Calu3 (cell line): Measurements from ENCODE around the gene PPM1J. TPM values are rescaled to one million over a fixed set of nuclear protein-coding genes. Genes with fewer than 3 reads are reported as not detected.
A peak's percentile ranks its signal among the peaks of the same experiment; 100 is the strongest.

Experiments
- BruUV-seq: library from RNA; stranded (reverse); fragments of 400-500 nt; replicated peaks from 2 replicates; lab custom pipeline; 2021; lab: Mats Ljungman, UMichigan
- CTCF ChIA-PET: fragments of 300-600 bp; sonication (Branson Sonifier 250); formaldehyde crosslinking; loops from one replicate; lab custom pipeline; 2022; ENCODE audit warnings: antibody characterized with exemption; lab: Charles Lee
- DNase-seq: peaks from one replicate; pipeline ENCODE4 v3.0.0; 2022
- H3K27ac Mint-ChIP-seq: one replicate; pipeline ENCODE4 v1.8.0; 2022; ENCODE audit warnings: mixed read lengths; ENCODE audit not compliant: unreplicated experiment
- H3K27me3 Mint-ChIP-seq: one replicate; pipeline ENCODE4 v1.8.0; 2022; ENCODE audit warnings: mixed read lengths; ENCODE audit not compliant: unreplicated experiment
- H3K36me3 Mint-ChIP-seq: one replicate; pipeline ENCODE4 v1.8.0; 2022; ENCODE audit warnings: mild to moderate bottlenecking, moderate library complexity, mixed read lengths; ENCODE audit not compliant: insufficient read depth, unreplicated experiment
- H3K4me1 Mint-ChIP-seq: one replicate; pipeline ENCODE4 v1.8.0; 2022; ENCODE audit warnings: mild to moderate bottlenecking, low read depth, mixed read lengths; ENCODE audit not compliant: unreplicated experiment
- H3K4me3 Mint-ChIP-seq: one replicate; pipeline ENCODE4 v1.8.0; 2022; ENCODE audit warnings: mild to moderate bottlenecking, low read depth, moderate library complexity, mixed read lengths; ENCODE audit not compliant: unreplicated experiment
- H3K9me3 Mint-ChIP-seq: one replicate; pipeline ENCODE4 v1.8.0; 2022; ENCODE audit warnings: low read depth, mixed read lengths; ENCODE audit not compliant: unreplicated experiment
- CTCF ChIP-seq: fragments of 200-600 bp; IDR thresholded peaks from one replicate; pipeline ENCODE4 v1.8.0; 2022; ENCODE audit warnings: antibody characterized with exemption; ENCODE audit not compliant: unreplicated experiment
- intact Hi-C: fragments of 100-400 bp; cut with micrococcal nuclease; formaldehyde crosslinking; loops from one replicate; pipeline ENCODE4 v1.10.0; 2022; ENCODE audit not compliant: unreplicated experiment
- total RNA-seq: library from RNA; stranded (reverse); gene quantifications from 2 replicates; pipeline ENCODE4 v1.2.3, GENCODE V29; 2022

The PPM1J gene
- total RNA-seq, 1 experiment from 2014 or later, result 1.3 TPM

GRCh38 chr1:112675728-112676381, 39.3 kb downstream of the PPM1J start:
- Mint-ChIP-seq H3K36me3 (peaks cover 40% of the 10 kb centered on the region), H3K27ac (peak overlapping the region; percentile 31), H3K9me3 (no peaks in the 10 kb centered on the region), H3K4me1 (peaks cover 23% of the 10 kb centered on the region), H3K27me3 (no peaks in the 10 kb centered on the region), H3K4me3 (peak overlapping the region; percentile 90)
- no peak for TF ChIP-seq CTCF
- BruUV-seq, result TSS peak; percentile 23
- DNase-seq, result no peak
- CTCF ChIA-PET, result interaction anchor here (1.8 to 2.6 kb wide), 2 partner anchors 29 to 39 kb away, joined by 8 to 10 read pairs; no protein-coding TSS in a partner anchor
- intact Hi-C loops, result no loop called here

- peak overlapping the region; percentile 90 for H3K4me3 Mint-ChIP-seq
- peak overlapping the region; percentile 94 for H3K27ac Mint-ChIP-seq
- intact Hi-C loops, result no loop called here
- H3K4me1 Mint-ChIP-seq, result peaks cover 23% of the 10 kb centered on the region
- CTCF ChIA-PET, result interaction anchor here (1.0 to 2.6 kb wide), 4 partner anchors 20 to 38 kb away, joined by 3 to 10 read pairs (median 9); no protein-coding TSS in a partner anchor
- H3K36me3 Mint-ChIP-seq, result peaks cover 46% of the 10 kb centered on the region
- no peaks in the 10 kb centered on the region for H3K9me3 Mint-ChIP-seq
- no TSS peak for BruUV-seq
- H3K27me3 Mint-ChIP-seq, result no peaks in the 10 kb centered on the region
- TF ChIP-seq CTCF, result no peak
- peak; percentile 54 for DNase-seq
These were observed 40.0 kb downstream of the PPM1J start for GRCh38 chr1:112674986-112675727.

GRCh38 chr1:112674440-112674985, 40.6 kb downstream of the PPM1J start, which contains the start of gene MOV10:
TSS of gene MOV10 (plus strand) at chr1:112674659. CDS start at chr1:112674913, 254 bp downstream.
- BruUV-seq, result no TSS peak
- Mint-ChIP-seq H3K4me1 (peaks cover 23% of the 10 kb centered on the region), H3K9me3 (no peaks in the 10 kb centered on the region), H3K36me3 (peaks cover 48% of the 10 kb centered on the region), H3K4me3 (peak within 1 kb of the TSS; percentile 90), H3K27ac (peak within 1 kb of the TSS; percentile 94), H3K27me3 (no peaks in the 10 kb centered on the region)
- CTCF ChIA-PET, result interaction anchor here (0.6 to 2.6 kb wide), 5 partner anchors 20 to 37 kb away, joined by 3 to 10 read pairs (median 8); no protein-coding TSS in a partner anchor
- TF ChIP-seq CTCF, result no peak
- peak; percentile 48 for DNase-seq
- intact Hi-C loops, result no loop called here
